Heart left ventricle (tissue), 16 donors: ENCODE measurements around the gene SEC23IP. TPM values are rescaled to one million over a fixed set of nuclear protein-coding genes. Genes with fewer than 3 reads are reported as not detected.

Experiments
- ATAC-seq, 4 donors: fragments of 200-7000 bp; cut with Tn5 transposase; one replicate each; pipeline ENCODE4 v1.9.1; 2020 to 2022; ENCODE audit warnings: moderate library complexity in 4 of 4, mild to moderate bottlenecking in 3 of 4, moderate number of reproducible peaks in 1 of 4
- DNase-seq, 5 donors: peaks; one replicate each; pipeline ENCODE4 v3.0.0-alpha.2; 2020
- H3K27ac ChIP-seq, 12 donors: fragments of 200-600 bp; sonication (generic) in 4 of 12; one replicate each; pipeline versions ENCODE4 v1.5.0 to v1.8.0; 2016 to 2022; ENCODE audit warnings: mild to moderate bottlenecking in 2 of 12
- H3K27me3 ChIP-seq, 9 donors: fragments of 200-600 bp; sonication (generic) in 2 of 9; one replicate each; pipeline versions ENCODE4 v1.5.1 to v1.8.0; 2016 to 2022; ENCODE audit warnings: mild to moderate bottlenecking in 3 of 9
- H3K36me3 ChIP-seq, 9 donors: fragments of 200-600 bp; sonication (generic) in 2 of 9; one replicate each; pipeline versions ENCODE4 v1.5.0 to v1.8.0; 2018 to 2022; ENCODE audit warnings: mild to moderate bottlenecking in 2 of 9
- H3K4me1 ChIP-seq, 12 donors: fragments of 200-600 bp; sonication (generic) in 4 of 12; one replicate each; pipeline versions ENCODE4 v1.5.0 to v1.8.0; 2016 to 2022; ENCODE audit warnings: mild to moderate bottlenecking in 3 of 12
- H3K4me3 ChIP-seq, 12 donors: fragments of 200-600 bp; sonication (generic) in 4 of 12; one replicate each; pipeline versions ENCODE4 v1.5.0 to v1.8.0; 2017 to 2022; ENCODE audit warnings: mild to moderate bottlenecking in 9 of 12, moderate library complexity in 4 of 12
- H3K9me3 ChIP-seq, 12 donors: fragments of 200-600 bp; sonication (generic) in 4 of 12; one replicate each; pipeline versions ENCODE4 v1.5.0 to v1.8.0; 2016 to 2022; ENCODE audit warnings: mild to moderate bottlenecking in 1 of 12
- POLR2A ChIP-seq, 2 donors: fragments of 450-650 bp; IDR thresholded peaks; one replicate each; pipeline ENCODE4 v1.6.1; 2017; ENCODE audit warnings: antibody characterized with exemption in 2 of 2, mild to moderate bottlenecking in 2 of 2, moderate library complexity in 2 of 2
- WGBS, 4 donors: extraction: QIAGEN DNeasy Blood & Tissue Kit in 2 of 4; methylation state at CpG; one replicate each; pipeline versions ENCODE4 v1.1.5 to v1.1.7; 2013 to 2018; 5-methylcytosine and 5-hydroxymethylcytosine counted together
- intact Hi-C, 10 donors: fragments of 100-400 bp; cut with DNase I; formaldehyde crosslinking; loops; one replicate each; pipeline versions ENCODE4 v1.11.1 to v1.14.2; 2022
- polyA plus RNA-seq, 2 donors: library from polyadenylated mRNA; stranded (reverse); fragments of 200-250 nt; gene quantifications; one replicate each; pipeline ENCODE4 v1.2.3, GENCODE V29; 2013
- total RNA-seq, 9 donors: library from RNA; depleted of rRNA in 2 of 9; stranded (reverse); fragments of >200 nt in 2 of 9; fragmentation: NEBNext Ultra II Directional in 3 of 9; extraction: Animal tissue kit (Norgen Biotek cat#: 25700) in 3 of 9; gene quantifications; one replicate each; pipeline versions ENCODE4 v1.1.0 to v1.2.4, GENCODE V29; 2016 to 2023
- TF ChIP-seq, protein P1 (sequence below), 12 donors: fragments of 200-600 bp; sonication (generic) in 4 of 12; IDR thresholded peaks; one replicate each; pipeline versions ENCODE4 v1.5.0 to v1.8.0; 2018 to 2022; ENCODE audit warnings: antibody characterized with exemption in 12 of 12, mild to moderate bottlenecking in 5 of 12
- donor health status: ischemic (EF 13 %, LVEDD 7.1; RV severe dilation, severe dysfunction).
- donor health status: healthy with polysubstance abuse.
- donor health status: DM: no; HTN: yes; CAD: no.
- donor health status: DM: no; HTN: no; CAD: no.
- donor health status: ischemic (EF 25% LVEDD 6.9; RV normal size, moderate dysfunction).
- donor health status: ischemic (EF 25% LVEDD 5.7; RV mildly dilated, moderate dysfunction).
- donor health status: healthy.
- donor health status: DM: yes; HTN: yes; CAD: no.
- donor health status: ischemic (EF 35%, LVEDD 5.7; RV mildly dilated, moderate dysfunction).
- donor health status: nonischemic (EF 11% LVEDD 7.7; RV severe dilation, severe dysfunction).
- donor health status: DM: yes; HTN: yes; CAD: no.
- donor health status: PGD.
- donor health status: ischemic (EF 29% LVEDD 5.4; RV normal size, mild dysfunction).
- donor health status: nonischemic (EF 23%, LVEDD 6.1; RV moderate dilation, normal function).

The SEC23IP gene
- total and polyA plus RNA-seq, 11 donors = 4.3 to 42.0 (median 26.2) TPM

GRCh38 chr10:119871881-119872609 is 20.5 kb upstream of the SEC23IP start:
- Histone ChIP-seq H3K4me3 (peak overlapping the region; percentile 70 to 95 (median 82)), H3K27ac (peak overlapping the region; percentile 77 to 98 (median 93)), H3K27me3 (no peaks in the 10 kb centered on the region), H3K4me1 (peaks cover 4 to 54% (median 20%) of the 10 kb centered on the region in 12 donors), H3K36me3 (no peaks in the 10 kb centered on the region), H3K9me3 (no peaks in the 10 kb centered on the region)
- DNase-seq (peak; percentile 53 to 73 (median 59)), ATAC-seq (peak in 3 of 4 donors; percentile 12 to 42 (median 34))
- intact Hi-C loops = loop anchor here in 4 of 10 donors (5.0 kb wide), 4 partner anchors 145 to 275 kb away; partner anchors contain the start of genes BAG3 (in 1 of the 4), INPP5F (in 1 of the 4) and TIAL1 (in 1 of the 4)
- no peak for TF ChIP-seq POLR2A (IDR thresholded peaks at IDR 0.05)
- TF ChIP-seq, protein P1, sequence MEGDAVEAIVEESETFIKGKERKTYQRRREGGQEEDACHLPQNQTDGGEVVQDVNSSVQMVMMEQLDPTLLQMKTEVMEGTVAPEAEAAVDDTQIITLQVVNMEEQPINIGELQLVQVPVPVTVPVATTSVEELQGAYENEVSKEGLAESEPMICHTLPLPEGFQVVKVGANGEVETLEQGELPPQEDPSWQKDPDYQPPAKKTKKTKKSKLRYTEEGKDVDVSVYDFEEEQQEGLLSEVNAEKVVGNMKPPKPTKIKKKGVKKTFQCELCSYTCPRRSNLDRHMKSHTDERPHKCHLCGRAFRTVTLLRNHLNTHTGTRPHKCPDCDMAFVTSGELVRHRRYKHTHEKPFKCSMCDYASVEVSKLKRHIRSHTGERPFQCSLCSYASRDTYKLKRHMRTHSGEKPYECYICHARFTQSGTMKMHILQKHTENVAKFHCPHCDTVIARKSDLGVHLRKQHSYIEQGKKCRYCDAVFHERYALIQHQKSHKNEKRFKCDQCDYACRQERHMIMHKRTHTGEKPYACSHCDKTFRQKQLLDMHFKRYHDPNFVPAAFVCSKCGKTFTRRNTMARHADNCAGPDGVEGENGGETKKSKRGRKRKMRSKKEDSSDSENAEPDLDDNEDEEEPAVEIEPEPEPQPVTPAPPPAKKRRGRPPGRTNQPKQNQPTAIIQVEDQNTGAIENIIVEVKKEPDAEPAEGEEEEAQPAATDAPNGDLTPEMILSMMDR (IDR thresholded peaks at IDR 0.05) = no peak
- 0 to 1% (median 0%) methylated on average over 12 to 56 of the region's 56 CpGs for WGBS, 4 donors

DNA sequence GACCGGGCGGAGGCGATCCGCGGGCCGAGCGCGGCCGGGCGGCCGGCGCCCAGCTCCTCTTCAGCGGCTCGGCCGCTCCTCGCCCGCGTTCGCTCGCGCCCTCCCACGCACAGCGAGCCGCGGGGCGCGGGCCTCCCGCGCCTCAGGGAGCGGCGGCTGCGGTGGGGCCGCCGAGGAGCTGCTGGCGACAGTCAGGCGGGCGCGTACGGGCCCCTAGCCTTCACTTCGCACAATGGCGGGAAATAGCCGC is 20.0 kb upstream of the SEC23IP start, which contains the start of gene MCMBP:
Gene MCMBP (minus strand): TSS at position 234 of the 250 bp plus-strand sequence. CDS start 259 bp downstream, outside the sequence.
- peak within 1 kb of the TSS; percentile 70 to 95 (median 82) for H3K4me3 ChIP-seq
- peak within 1 kb of the TSS; percentile 80 to 98 (median 93) for H3K27ac ChIP-seq
- DNase-seq (no peak), ATAC-seq (no peak)
- H3K4me1 ChIP-seq = peaks cover 4 to 50% (median 20%) of the 10 kb centered on the region in 12 donors
- no peaks in the 10 kb centered on the region for H3K27me3 ChIP-seq
- no peaks in the 10 kb centered on the region for H3K36me3 ChIP-seq
- WGBS, 4 donors = 0 to 1% (median 0%) methylated on average over 11 to 42 of the region's 42 CpGs
- TF ChIP-seq, protein P1 (IDR thresholded peaks at IDR 0.05) = no peak
- TF ChIP-seq POLR2A (IDR thresholded peaks at IDR 0.05) = peak in 1 of 2 donors; percentile 84
- no peaks in the 10 kb centered on the region for H3K9me3 ChIP-seq
- intact Hi-C loops = loop anchor here in 4 of 10 donors (5.0 kb wide), 4 partner anchors 145 to 275 kb away; partner anchors contain the start of genes BAG3 (in 1 of the 4), INPP5F (in 1 of the 4) and TIAL1 (in 1 of the 4)

- intact Hi-C loops = loop anchor here in 8 of 10 donors (1.0 to 5.0 kb wide), 5 partner anchors 19 to 276 kb away; partner anchors contain the start of genes SEC23IP (in 6 of the 8), BAG3 (in 1 of the 8), INPP5F (in 1 of the 8) and TIAL1 (in 1 of the 8)
- Histone ChIP-seq H3K27me3 (no peaks in the 10 kb centered on the region), H3K27ac (peak overlapping the region; percentile 80 to 98 (median 93)), H3K9me3 (no peaks in the 10 kb centered on the region), H3K4me1 (peaks cover 4 to 45% (median 20%) of the 10 kb centered on the region in 12 donors), H3K4me3 (peak overlapping the region; percentile 70 to 95 (median 82)), H3K36me3 (no peaks in the 10 kb centered on the region)
- TF ChIP-seq POLR2A (IDR thresholded peaks at IDR 0.05) = peak in 1 of 2 donors; percentile 71
- TF ChIP-seq, protein P1 (IDR thresholded peaks at IDR 0.05) = peak in 1 of 12 donors; percentile 3
- ATAC-seq (peak; percentile 93 to 98 (median 98)), DNase-seq (peak; percentile 90 to 96 (median 93))
- 0 to 1% (median 0%) methylated on average over 25 to 75 of the region's 75 CpGs for WGBS, 4 donors
Observed at GRCh38 chr10:119872860-119873681, 19.5 kb upstream of the SEC23IP start.
